Fibroblast of lung (primary cell): ENCODE results near the gene IL1RAPL2. TPM values are rescaled to one million over a fixed set of nuclear protein-coding genes. Genes with fewer than 3 reads are reported as not detected.

Source experiments
- DNase-seq, 2 donors: peaks; one replicate each; pipeline versions ENCODE4 v3.0.0 to v3.0.0-alpha.2; 2010; ENCODE audit warnings: low read depth in 2 of 2
- H2AFZ ChIP-seq: 2 replicates; pipeline ENCODE4 v1.5.1; 2012; ENCODE audit warnings: low read length, control low read depth, inconsistent platforms
- H3K27ac ChIP-seq: 2 replicates; pipeline ENCODE4 v1.5.1; 2011; ENCODE audit warnings: low read length, control low read depth; ENCODE audit not compliant: insufficient read depth
- H3K27me3 ChIP-seq: 2 replicates; pipeline ENCODE4 v1.5.1; 2011; ENCODE audit warnings: mild to moderate bottlenecking, low read length; ENCODE audit not compliant: control insufficient read depth, insufficient read depth
- H3K36me3 ChIP-seq: 2 replicates; pipeline ENCODE4 v1.5.1; 2011; ENCODE audit warnings: low read length; ENCODE audit not compliant: control insufficient read depth, insufficient read depth
- H3K4me1 ChIP-seq: 2 replicates; pipeline ENCODE4 v1.5.1; 2011; ENCODE audit warnings: low read length; ENCODE audit not compliant: control insufficient read depth, insufficient read depth; ENCODE audit errors: extremely low read depth
- H3K4me2 ChIP-seq: 2 replicates; pipeline ENCODE4 v1.5.1; 2011; ENCODE audit warnings: low read length, control low read depth; ENCODE audit not compliant: insufficient read depth; ENCODE audit errors: extremely low read depth
- H3K4me3 ChIP-seq, 4 experiments: fragments of 200-600 bp in 1 of 4; sonication (generic) in 1 of 4; replicated peaks in 1 of 4; 2 replicates each; pipeline ENCODE4 v1.5.1; 2011 to 2016; ENCODE audit warnings: low read length in 4 of 4, low read depth in 3 of 4, mild to moderate bottlenecking in 3 of 4, control low read depth in 2 of 4, inconsistent platforms in 1 of 4, mixed read lengths in 1 of 4; ENCODE audit not compliant: insufficient read depth in 1 of 4; ENCODE audit errors: control extremely low read depth in 1 of 4
- H3K79me2 ChIP-seq: 2 replicates; pipeline ENCODE4 v1.5.1; 2012; ENCODE audit warnings: mild to moderate bottlenecking, low read length, inconsistent platforms; ENCODE audit not compliant: control insufficient read depth, insufficient read depth
- H3K9ac ChIP-seq: 2 replicates; pipeline ENCODE4 v1.5.1; 2011; ENCODE audit warnings: mild to moderate bottlenecking, low read length, control low read depth; ENCODE audit not compliant: insufficient read depth
- H3K9me3 ChIP-seq: 2 replicates; pipeline ENCODE4 v1.5.1; 2012; ENCODE audit warnings: low read depth, low read length; ENCODE audit not compliant: control insufficient read depth, insufficient read depth
- H4K20me1 ChIP-seq: 2 replicates; pipeline ENCODE4 v1.5.1; 2011; ENCODE audit warnings: low read length; ENCODE audit not compliant: control insufficient read depth, insufficient read depth; ENCODE audit errors: extremely low read depth
- EZH2 ChIP-seq: IDR thresholded peaks from 2 replicates; pipeline ENCODE4 v1.5.1; 2012; ENCODE audit warnings: low read length, control low read depth, mild to moderate bottlenecking; ENCODE audit errors: missing control alignments
- polyA plus RNA-seq, 2 donors: library from polyadenylated mRNA; depleted of rRNA in 1 of 2; stranded (reverse) in 1 of 2; unstranded in 1 of 2; fragments of >200 nt; gene quantifications; 2 replicates each; pipeline ENCODE4 v1.2.1, GENCODE V29; 2011 to 2012; ENCODE audit warnings: missing spikeins in 1 of 2
- total RNA-seq: library from RNA; depleted of rRNA; stranded (reverse); fragments of >200 nt; gene quantifications from 2 replicates; pipeline ENCODE4 v1.2.1, GENCODE V29; 2014
- TF ChIP-seq, protein P1 (sequence below), 2 donors: IDR thresholded peaks in 1 of 2; conservative IDR thresholded peaks in 1 of 2; 1 replicate in 1 of 2; 2 replicates in 1 of 2; pipeline ENCODE4 v1.5.1; 2011 to 2012; ENCODE audit warnings: low read length in 2 of 2, control low read depth in 1 of 2, inconsistent platforms in 1 of 2, low read depth in 1 of 2, mild to moderate bottlenecking in 1 of 2

Gene IL1RAPL2
- total and polyA plus RNA-seq, 2 donors (not counting 1 experiment from before 2014, with no cell fraction given) = 0.22 TPM; not detected in 1

DNA sequence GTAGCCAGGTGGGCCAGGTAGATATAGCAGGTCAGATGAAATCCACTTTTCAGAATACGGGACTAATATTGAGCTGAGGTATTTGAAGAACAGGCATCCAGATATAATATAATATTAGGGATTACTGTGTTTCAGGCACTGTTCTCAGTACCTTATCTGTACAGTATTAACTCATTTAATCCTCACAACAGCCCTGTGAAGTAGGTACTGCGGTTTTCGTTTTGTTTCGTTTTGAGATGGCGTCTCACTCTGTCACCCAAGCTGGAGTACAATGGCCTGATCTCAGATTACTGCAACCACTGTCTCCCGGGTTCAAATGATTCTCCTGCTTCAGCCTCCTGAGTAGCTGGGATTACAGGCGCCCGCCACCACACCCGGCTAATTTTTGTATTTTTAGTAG is 129.6 kb downstream of the IL1RAPL2 start:
- no peak overlapping the region for H2AFZ ChIP-seq
- DNase-seq = no peak

DNA sequence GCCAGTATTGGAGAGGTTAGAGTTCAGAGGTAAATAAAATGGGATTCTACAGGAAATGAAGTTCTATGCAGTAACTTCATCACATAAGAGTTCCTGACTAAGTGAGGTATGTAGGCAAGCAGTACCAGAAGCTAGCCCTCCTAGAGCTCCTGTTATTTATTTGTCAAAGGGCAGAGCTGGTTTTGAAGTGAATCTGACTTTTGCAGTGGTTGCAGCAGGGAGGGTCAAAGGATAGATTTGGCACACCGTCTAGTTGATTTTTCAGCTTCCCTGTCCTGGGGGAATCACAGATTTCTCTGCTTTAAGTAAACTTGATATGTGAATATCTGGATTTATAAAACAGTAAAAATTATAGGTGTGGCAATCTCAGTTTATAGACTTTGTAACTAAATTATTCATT is 130.7 kb downstream of the IL1RAPL2 start:
- no peak overlapping the region for H3K4me3 ChIP-seq
- no peaks in the 10 kb centered on the region for H3K4me1 ChIP-seq
- no peaks in the 10 kb centered on the region for H3K9me3 ChIP-seq
- H3K79me2 ChIP-seq = no peaks in the 10 kb centered on the region
- TF ChIP-seq, protein P1, sequence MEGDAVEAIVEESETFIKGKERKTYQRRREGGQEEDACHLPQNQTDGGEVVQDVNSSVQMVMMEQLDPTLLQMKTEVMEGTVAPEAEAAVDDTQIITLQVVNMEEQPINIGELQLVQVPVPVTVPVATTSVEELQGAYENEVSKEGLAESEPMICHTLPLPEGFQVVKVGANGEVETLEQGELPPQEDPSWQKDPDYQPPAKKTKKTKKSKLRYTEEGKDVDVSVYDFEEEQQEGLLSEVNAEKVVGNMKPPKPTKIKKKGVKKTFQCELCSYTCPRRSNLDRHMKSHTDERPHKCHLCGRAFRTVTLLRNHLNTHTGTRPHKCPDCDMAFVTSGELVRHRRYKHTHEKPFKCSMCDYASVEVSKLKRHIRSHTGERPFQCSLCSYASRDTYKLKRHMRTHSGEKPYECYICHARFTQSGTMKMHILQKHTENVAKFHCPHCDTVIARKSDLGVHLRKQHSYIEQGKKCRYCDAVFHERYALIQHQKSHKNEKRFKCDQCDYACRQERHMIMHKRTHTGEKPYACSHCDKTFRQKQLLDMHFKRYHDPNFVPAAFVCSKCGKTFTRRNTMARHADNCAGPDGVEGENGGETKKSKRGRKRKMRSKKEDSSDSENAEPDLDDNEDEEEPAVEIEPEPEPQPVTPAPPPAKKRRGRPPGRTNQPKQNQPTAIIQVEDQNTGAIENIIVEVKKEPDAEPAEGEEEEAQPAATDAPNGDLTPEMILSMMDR (conservative IDR thresholded peaks at IDR 0.05 in 1 of 2, IDR thresholded peaks at IDR 0.05 in 1 of 2; ENCODE audit: low read depth in 1 of 2, low read length in 2 of 2) = no peak
- no peak for TF ChIP-seq EZH2
- H3K27me3 ChIP-seq = no peaks in the 10 kb centered on the region
- no peak overlapping the region for H3K4me2 ChIP-seq
- no peaks in the 10 kb centered on the region for H4K20me1 ChIP-seq
- H3K27ac ChIP-seq = no peak overlapping the region
- H2AFZ ChIP-seq = no peak overlapping the region
- no peak overlapping the region for H3K9ac ChIP-seq
- DNase-seq = no peak
- H3K36me3 ChIP-seq = no peaks in the 10 kb centered on the region

More for the DNA sequence above, 129.6 kb downstream of the IL1RAPL2 start:
- no peak overlapping the region for H3K4me2 ChIP-seq
- no peaks in the 10 kb centered on the region for H3K27me3 ChIP-seq
- TF ChIP-seq EZH2 = no peak
- TF ChIP-seq, protein P1 (conservative IDR thresholded peaks at IDR 0.05 in 1 of 2, IDR thresholded peaks at IDR 0.05 in 1 of 2; ENCODE audit: low read depth in 1 of 2, low read length in 2 of 2) = no peak
- no peaks in the 10 kb centered on the region for H3K79me2 ChIP-seq
- no peaks in the 10 kb centered on the region for H3K36me3 ChIP-seq
- H3K4me3 ChIP-seq = no peak overlapping the region
- H3K9me3 ChIP-seq = no peaks in the 10 kb centered on the region
- H3K4me1 ChIP-seq = no peaks in the 10 kb centered on the region
- no peak overlapping the region for H3K27ac ChIP-seq
- no peaks in the 10 kb centered on the region for H4K20me1 ChIP-seq
- H3K9ac ChIP-seq = no peak overlapping the region

DNA sequence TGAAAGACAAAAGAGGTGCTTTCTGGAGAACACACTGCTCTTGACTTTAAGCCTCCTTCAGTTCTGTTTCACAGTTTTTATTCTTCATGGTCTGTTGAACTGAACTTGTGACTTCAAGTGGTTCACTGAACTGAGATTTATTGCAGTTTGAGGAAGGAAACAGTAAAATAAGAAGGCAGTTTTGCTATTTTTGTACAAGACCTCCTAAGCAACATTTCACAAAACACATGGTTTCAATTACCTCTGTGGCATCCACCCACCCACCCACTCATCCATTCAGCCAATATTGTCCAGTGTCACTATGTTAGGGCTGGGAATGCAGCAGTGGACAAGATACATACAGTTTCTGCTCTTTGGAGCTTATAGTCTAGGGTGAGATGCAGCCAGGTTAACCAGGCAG is 131.3 kb downstream of the IL1RAPL2 start:
- H3K36me3 ChIP-seq = no peaks in the 10 kb centered on the region
- no peaks in the 10 kb centered on the region for H4K20me1 ChIP-seq
- H3K4me2 ChIP-seq = no peak overlapping the region
- H3K9ac ChIP-seq = no peak overlapping the region
- H3K27me3 ChIP-seq = no peaks in the 10 kb centered on the region
- peak in 1 of 2 donors; percentile 35 for DNase-seq
- H3K27ac ChIP-seq = no peak overlapping the region
- H3K9me3 ChIP-seq = no peaks in the 10 kb centered on the region
- no peak overlapping the region for H3K4me3 ChIP-seq
- H3K4me1 ChIP-seq = no peaks in the 10 kb centered on the region
- TF ChIP-seq, protein P1 (conservative IDR thresholded peaks at IDR 0.05 in 1 of 2, IDR thresholded peaks at IDR 0.05 in 1 of 2; ENCODE audit: low read depth in 1 of 2, low read length in 2 of 2) = no peak
- TF ChIP-seq EZH2 = no peak
- no peaks in the 10 kb centered on the region for H3K79me2 ChIP-seq
- no peak overlapping the region for H2AFZ ChIP-seq
